Gastrocnemius medialis (tissue), 4 donors: ENCODE data around the gene EDEM3. TPM values are rescaled to one million over a fixed set of nuclear protein-coding genes. Genes with fewer than 3 reads are reported as not detected.

Source experiments
- ATAC-seq, 2 donors: fragments of 150-250 bp; one replicate each; pipeline ENCODE4 v1.9.1; 2016
- DNase-seq, 2 donors: peaks; one replicate each; pipeline ENCODE4 v3.0.0-alpha.2; 2019
- H3K27ac ChIP-seq, 4 donors: fragments of 200-600 bp; sonication (generic); 1 replicate in 1 of 4; 2 replicates in 3 of 4; pipeline ENCODE4 v1.5.1; 2016 to 2018; ENCODE audit warnings: mild to moderate bottlenecking in 2 of 4, moderate library complexity in 1 of 4
- H3K27me3 ChIP-seq, 3 donors: fragments of 200-600 bp; sonication (generic) in 2 of 3; 1 replicate in 1 of 3; 2 replicates in 2 of 3; pipeline versions ENCODE4 v1.5.1 to v1.6.0; 2016 to 2019; ENCODE audit warnings: mild to moderate bottlenecking in 1 of 3, moderate library complexity in 1 of 3
- H3K36me3 ChIP-seq, 2 donors: fragments of 200-600 bp; sonication (generic) in 1 of 2; one replicate each; pipeline ENCODE4 v1.5.1; 2017 to 2018
- H3K4me1 ChIP-seq, 2 donors: fragments of 200-600 bp; sonication (generic) in 1 of 2; one replicate each; pipeline ENCODE4 v1.5.1; 2016 to 2017; ENCODE audit warnings: mild to moderate bottlenecking in 2 of 2
- H3K4me3 ChIP-seq, 4 donors: fragments of 200-600 bp; sonication (generic) in 3 of 4; 1 replicate in 1 of 4; 2 replicates in 3 of 4; pipeline ENCODE4 v1.5.1; 2016 to 2019; ENCODE audit warnings: mild to moderate bottlenecking in 2 of 4
- H3K9me3 ChIP-seq, 3 donors: fragments of 200-600 bp; sonication (generic) in 2 of 3; 1 replicate in 1 of 3; 2 replicates in 2 of 3; pipeline ENCODE4 v1.5.1; 2016 to 2019
- CTCF ChIP-seq, 5 experiments: fragments of 450-650 bp in 3 of 5; fragments of 200-600 bp in 2 of 5; sonication (generic) in 2 of 5; IDR thresholded peaks in 4 of 5; conservative IDR thresholded peaks in 1 of 5; 1 replicate in 4 of 5; 2 replicates in 1 of 5; pipeline ENCODE4 v1.5.1; 2016 to 2019; ENCODE audit warnings: antibody characterized with exemption in 5 of 5, mild to moderate bottlenecking in 3 of 5, moderate library complexity in 3 of 5
- POLR2A ChIP-seq, 2 donors: fragments of 450-650 bp; IDR thresholded peaks; one replicate each; pipeline ENCODE4 v1.6.1; 2017; ENCODE audit warnings: antibody characterized with exemption in 2 of 2, mild to moderate bottlenecking in 2 of 2, moderate library complexity in 2 of 2
- in situ Hi-C, 4 donors: fragments of 200-750 bp; cut with MboI; loops; one replicate each; pipeline versions ENCODE4 v1.15.0 to v1.8.0; 2017; ENCODE audit warnings: low sequenced_read_pairs in 4 of 4
- intact Hi-C: fragments of 100-400 bp; cut with DNase I; formaldehyde crosslinking; loops from one replicate; pipeline ENCODE4 v1.15.1; 2023; ENCODE audit warnings: low total_unique reads
- total RNA-seq, 4 donors: library from RNA; depleted of rRNA; stranded (reverse); fragments of >200 nt; gene quantifications; one replicate each; pipeline versions ENCODE4 v1.1.0 to v1.2.3, GENCODE V29; 2016

EDEM3 gene
- total RNA-seq, 4 donors from 2014 or later: 18.1 to 51.1 (median 31.9) TPM

- Histone ChIP-seq H3K4me1 (peaks cover 21% of the 10 kb centered on the region in 2 donors), H3K4me3 (no peak overlapping the region), H3K27ac (no peak overlapping the region), H3K9me3 (no peaks in the 10 kb centered on the region), H3K36me3 (no peaks in the 10 kb centered on the region), H3K27me3 (no peaks in the 10 kb centered on the region)
- intact Hi-C loops (loop anchor here (5.0 kb wide), 1 partner anchor 170 kb away; no protein-coding TSS in a partner anchor), in situ Hi-C loops (no loop called here)
- TF ChIP-seq CTCF (IDR thresholded peaks at IDR 0.05 in 4 of 5, conservative IDR thresholded peaks at IDR 0.05 in 1 of 5): no peak
- no peak for TF ChIP-seq POLR2A (IDR thresholded peaks at IDR 0.05)
- DNase-seq (no peak), ATAC-seq (no peak)
Observed at GRCh38 chr1:184646824-184647223, 107.8 kb downstream of the EDEM3 start.

DNA sequence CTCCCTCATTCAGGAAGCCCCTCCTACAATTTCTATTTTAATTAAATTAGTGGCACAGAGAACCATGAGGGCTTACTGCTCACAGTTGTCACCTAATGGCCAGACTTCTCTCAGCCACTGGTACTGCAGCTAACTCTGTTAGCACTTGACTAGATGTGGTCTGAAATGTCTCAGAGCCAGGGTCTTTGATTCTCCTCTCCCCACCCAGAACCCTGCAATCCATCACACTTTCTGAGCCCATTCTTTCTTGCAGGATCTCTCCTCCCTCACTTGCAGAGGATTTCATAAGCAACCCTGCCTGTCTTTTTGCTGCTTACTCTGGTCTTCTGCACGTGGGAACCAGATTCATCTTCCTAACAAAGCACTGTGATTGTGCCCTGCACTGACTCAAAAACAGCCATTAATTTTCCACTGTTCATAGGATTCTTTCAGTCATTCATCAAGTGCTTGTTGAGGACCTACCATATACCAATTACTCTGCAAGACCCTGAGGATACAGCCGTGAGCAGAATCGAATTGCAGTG is 108.4 kb downstream of the EDEM3 start:
- TF ChIP-seq POLR2A (IDR thresholded peaks at IDR 0.05): no peak
- no peak for TF ChIP-seq CTCF (IDR thresholded peaks at IDR 0.05 in 4 of 5, conservative IDR thresholded peaks at IDR 0.05 in 1 of 5)
- ATAC-seq: no peak
- Histone ChIP-seq H3K36me3 (no peaks in the 10 kb centered on the region), H3K4me3 (no peak overlapping the region), H3K4me1 (peaks cover 21% of the 10 kb centered on the region in 2 donors), H3K27me3 (no peaks in the 10 kb centered on the region), H3K27ac (no peak overlapping the region), H3K9me3 (no peaks in the 10 kb centered on the region)
- intact Hi-C loops: loop anchor here (5.0 kb wide), 1 partner anchor 169 kb away; no protein-coding TSS in a partner anchor
- DNase-seq: no peak
- in situ Hi-C loops: no loop called here

DNA sequence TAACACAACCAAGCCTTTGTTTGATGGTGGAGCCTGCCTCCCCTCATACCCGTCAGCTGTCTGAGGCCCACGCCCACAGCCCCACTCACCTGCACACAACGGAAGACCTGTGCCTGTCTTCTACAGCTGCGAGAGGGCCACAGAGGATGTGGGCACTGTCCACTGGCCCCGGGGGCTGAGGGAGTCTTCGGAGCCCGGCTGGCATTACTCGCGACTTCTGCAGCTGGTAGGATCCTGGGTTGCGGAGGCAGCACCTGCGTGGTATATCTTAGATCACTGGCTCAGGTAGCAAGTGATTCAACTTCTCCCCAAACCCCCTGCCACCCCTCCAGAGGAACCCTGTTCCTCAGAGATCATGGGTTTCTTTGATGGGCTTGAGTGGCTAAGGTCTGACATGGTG is 109.9 kb downstream of the EDEM3 start:
- H3K27me3 ChIP-seq: no peaks in the 10 kb centered on the region
- ATAC-seq: no peak
- TF ChIP-seq CTCF (IDR thresholded peaks at IDR 0.05 in 4 of 5, conservative IDR thresholded peaks at IDR 0.05 in 1 of 5) (no peak), POLR2A (IDR thresholded peaks at IDR 0.05) (no peak)
- no peak overlapping the region for H3K27ac ChIP-seq
- peaks cover 19 to 20% of the 10 kb centered on the region in 2 donors for H3K4me1 ChIP-seq
- H3K9me3 ChIP-seq: no peaks in the 10 kb centered on the region
- in situ Hi-C loops: no loop called here
- H3K4me3 ChIP-seq: no peak overlapping the region
- intact Hi-C loops: loop anchor here (5.0 kb wide), 1 partner anchor 167 kb away; no protein-coding TSS in a partner anchor
- no peaks in the 10 kb centered on the region for H3K36me3 ChIP-seq
- no peak for DNase-seq

GRCh38 chr1:184643661-184644060 is 111.0 kb downstream of the EDEM3 start:
- Histone ChIP-seq H3K27ac (no peak overlapping the region), H3K4me1 (peaks cover 9% of the 10 kb centered on the region in 2 donors), H3K9me3 (no peaks in the 10 kb centered on the region), H3K36me3 (no peaks in the 10 kb centered on the region), H3K27me3 (no peaks in the 10 kb centered on the region), H3K4me3 (no peak overlapping the region)
- in situ Hi-C loops: no loop called here
- DNase-seq (no peak), ATAC-seq (no peak)
- TF ChIP-seq CTCF (IDR thresholded peaks at IDR 0.05 in 4 of 5, conservative IDR thresholded peaks at IDR 0.05 in 1 of 5) (no peak), POLR2A (IDR thresholded peaks at IDR 0.05) (no peak)
- intact Hi-C loops: no loop called here

DNA sequence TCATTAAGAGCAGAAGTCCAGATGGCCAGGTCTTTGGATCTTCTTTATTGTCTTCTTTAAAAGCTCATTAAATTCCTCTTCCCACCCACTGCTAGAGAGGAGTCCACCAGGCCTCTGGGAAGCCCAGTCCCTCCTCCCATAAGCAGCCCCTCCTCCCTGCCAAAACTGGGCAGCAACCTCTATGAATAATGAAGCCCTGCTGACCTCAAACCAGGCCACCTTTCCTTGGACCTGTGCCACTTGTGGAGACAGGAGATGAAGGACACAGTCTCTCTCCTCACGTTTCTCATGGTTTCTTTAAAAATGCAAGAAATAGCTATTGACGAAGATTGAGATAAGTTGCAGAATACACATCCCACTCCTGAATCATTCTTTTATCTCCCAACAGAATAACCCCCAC is 112.8 kb downstream of the EDEM3 start:
- ATAC-seq (no peak), DNase-seq (no peak)
- Histone ChIP-seq H3K27ac (no peak overlapping the region), H3K4me3 (no peak overlapping the region), H3K27me3 (no peaks in the 10 kb centered on the region), H3K36me3 (no peaks in the 10 kb centered on the region), H3K4me1 (peaks cover 0 to 1% of the 10 kb centered on the region in 2 donors), H3K9me3 (no peaks in the 10 kb centered on the region)
- in situ Hi-C loops (no loop called here), intact Hi-C loops (no loop called here)
- no peak for TF ChIP-seq CTCF (IDR thresholded peaks at IDR 0.05 in 4 of 5, conservative IDR thresholded peaks at IDR 0.05 in 1 of 5)
- TF ChIP-seq POLR2A (IDR thresholded peaks at IDR 0.05): no peak
